Regular cardiac myocyte (primary cell): ENCODE measurements around the gene PSG6. TPM values are rescaled to one million over a fixed set of nuclear protein-coding genes. Genes with fewer than 3 reads are reported as not detected.

ENCODE experiments used
- total RNA-seq: library from RNA; depleted of rRNA; stranded (reverse); fragments of >200 nt; gene quantifications from 2 replicates; pipeline ENCODE4 v1.2.3, GENCODE V29; 2014

PSG6 gene
- 0.85 TPM in 1 of 2 replicates, not detected in the other for total RNA-seq

GRCh38 chr19:42917634-42918033 is at the start of gene PSG6:
TSS of gene PSG6 (minus strand) at chr19:42917894. CDS start at chr19:42917792, 102 bp downstream.

GRCh38 chr19:42937107-42937506 is 19.4 kb upstream of the PSG6 start, which contains the start of gene PSG7:
TSS of gene PSG7 (minus strand) at chr19:42937207. CDS start at chr19:42937076, 131 bp downstream.

DNA sequence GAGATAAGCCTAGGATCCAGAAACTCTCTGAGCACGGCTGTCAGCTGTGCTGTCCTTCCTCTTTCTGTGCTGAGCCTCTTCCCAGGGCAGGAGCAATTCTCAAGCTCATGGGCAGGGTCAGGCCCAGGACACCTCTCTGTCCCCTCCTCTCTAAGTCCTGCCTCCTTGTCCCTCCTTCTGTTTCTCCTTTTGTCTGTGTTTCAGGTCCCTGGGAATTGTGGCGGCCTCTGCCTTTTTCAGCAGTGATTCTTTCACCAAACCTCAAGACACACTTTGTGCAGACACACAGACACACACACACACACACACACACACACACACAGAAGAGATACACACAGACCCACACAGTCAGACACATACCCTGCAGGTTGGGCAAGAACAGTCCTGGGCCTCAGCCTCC is 38.1 kb downstream of the PSG6 start, which contains the start of gene PSG1:
Gene PSG1 (minus strand): TSS at position 101 of the 400 bp plus-strand sequence. CDS start 132 bp downstream, outside the sequence.

Other genes starting within 250 kb of the PSG6 start
- gene PSG3, start 177.4 kb downstream of the PSG6 start, total RNA-seq: not detected in 2 replicates
- gene PSG8, start 152.2 kb downstream of the PSG6 start, total RNA-seq: not detected in 2 replicates
- 0.19 and 1.4 TPM in 2 replicates for gene PSG1, start 38.2 kb downstream of the PSG6 start, total RNA-seq
- under 0.01 TPM in 2 replicates for gene PSG7, start 19.3 kb upstream of the PSG6 start, total RNA-seq
- under 0.01 TPM in 1 of 2 replicates, not detected in the other for gene PSG11, start 108.6 kb upstream of the PSG6 start, total RNA-seq
- 0.19 and 0.56 TPM in 2 replicates for gene PSG2, start 164.8 kb upstream of the PSG6 start, total RNA-seq